Articular chondrocyte of knee joint (primary cell): ENCODE results near the gene LKAAEAR1. TPM values are rescaled to one million over a fixed set of nuclear protein-coding genes. Genes with fewer than 3 reads are reported as not detected.

Experiments
- small RNA-seq: library from RNA; depleted of rRNA; stranded (forward); fragments of <200 nt; gene quantifications from one replicate; pipeline ENCODE3, GENCODE V24; 2012
- total RNA-seq: library from RNA; depleted of rRNA; stranded (reverse); fragments of >200 nt; gene quantifications from 2 replicates; pipeline ENCODE4 v1.2.3, GENCODE V29; 2012

Gene LKAAEAR1, protein sequence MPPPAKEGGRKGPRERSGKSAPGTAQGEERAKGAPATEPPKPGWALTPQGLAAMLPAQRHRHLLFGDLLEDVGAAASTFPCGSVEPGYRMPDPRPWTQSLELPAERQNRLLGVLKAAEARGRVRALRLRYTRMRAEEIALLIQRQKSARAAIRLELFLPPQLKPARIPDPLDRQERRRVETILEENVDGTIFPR
- not detected in 2 replicates for total RNA-seq

DNA sequence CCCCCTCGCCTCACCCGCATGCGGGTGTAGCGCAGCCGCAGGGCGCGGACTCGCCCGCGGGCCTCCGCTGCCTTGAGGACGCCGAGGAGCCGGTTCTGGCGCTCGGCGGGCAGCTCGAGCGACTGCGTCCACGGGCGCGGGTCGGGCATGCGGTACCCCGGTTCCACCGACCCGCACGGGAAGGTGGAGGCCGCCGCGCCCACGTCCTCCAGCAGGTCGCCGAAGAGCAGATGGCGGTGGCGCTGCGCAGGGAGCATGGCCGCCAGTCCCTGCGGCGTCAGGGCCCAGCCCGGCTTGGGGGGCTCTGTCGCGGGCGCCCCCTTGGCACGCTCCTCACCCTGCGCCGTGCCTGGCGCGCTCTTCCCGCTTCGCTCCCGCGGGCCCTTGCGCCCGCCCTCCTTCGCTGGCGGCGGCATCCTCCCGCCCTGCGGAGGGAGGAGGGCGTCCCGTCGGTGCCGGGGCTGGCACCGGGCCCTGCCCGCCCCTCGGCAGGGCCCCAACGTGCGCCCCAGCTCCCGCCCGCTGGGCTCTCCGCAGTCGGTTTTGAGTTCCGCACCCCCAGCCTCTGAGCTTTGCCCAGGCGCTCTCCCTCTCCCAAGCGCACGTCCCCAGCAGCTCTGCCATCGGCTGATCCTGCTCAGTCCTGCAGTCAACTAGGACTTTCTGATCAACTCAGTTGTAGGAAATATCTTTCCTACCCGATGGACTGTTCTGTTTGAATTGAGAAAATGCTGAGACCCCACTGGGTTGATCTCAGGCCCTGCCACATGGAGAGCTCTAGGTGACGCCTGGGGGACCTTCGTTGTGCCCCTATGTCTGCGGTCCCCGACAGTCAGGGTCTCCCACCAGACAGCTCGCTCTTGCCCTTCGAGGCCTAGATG, at the start of gene LKAAEAR1:
Gene LKAAEAR1, minus strand, starts transcription at position 595 of the 881 bp plus-strand sequence. Its CDS starts 179 bp downstream, at position 416.

DNA sequence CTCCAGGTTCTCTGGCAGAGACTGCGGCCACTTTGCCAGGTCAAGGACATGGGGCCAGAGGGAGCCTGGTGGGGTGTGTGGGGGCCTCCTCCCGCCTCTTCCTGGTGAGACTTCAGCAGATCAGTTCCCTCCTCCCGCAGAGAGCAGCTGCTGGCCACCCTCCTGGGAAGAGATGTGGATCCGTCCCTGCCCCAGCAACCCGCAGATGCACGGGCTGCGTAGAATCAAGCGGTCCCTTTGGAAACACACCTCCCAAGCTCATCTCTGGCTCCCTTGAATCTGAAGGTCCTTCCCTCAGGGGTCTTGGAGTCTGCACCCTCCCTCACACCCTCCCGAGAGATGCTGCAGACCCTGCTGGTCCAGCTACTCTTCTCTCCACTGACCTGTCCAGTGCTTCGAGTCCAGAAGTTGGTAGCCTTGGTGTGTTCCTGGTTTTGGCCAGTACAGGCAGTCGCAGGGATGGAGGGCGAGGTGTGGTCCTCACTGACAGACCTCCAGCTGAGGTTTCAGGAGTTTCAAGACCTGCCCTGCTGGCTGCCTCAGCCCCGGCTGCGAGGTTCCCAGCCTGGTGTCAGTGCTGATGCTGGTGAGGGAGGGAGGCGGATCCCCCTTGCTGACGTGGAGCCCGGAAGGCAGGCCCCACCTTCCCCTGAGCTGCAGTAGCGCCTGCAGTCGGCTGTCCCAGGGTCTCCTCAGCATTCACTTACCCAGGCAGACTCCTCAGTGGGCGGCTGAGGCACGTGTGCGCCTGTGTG, 23.0 kb upstream of the LKAAEAR1 start, which contains the start of gene NPBWR2:
Gene NPBWR2, minus strand, starts transcription at position 585 of the 755 bp plus-strand sequence. CDS start 734 bp downstream, outside the sequence.

DNA sequence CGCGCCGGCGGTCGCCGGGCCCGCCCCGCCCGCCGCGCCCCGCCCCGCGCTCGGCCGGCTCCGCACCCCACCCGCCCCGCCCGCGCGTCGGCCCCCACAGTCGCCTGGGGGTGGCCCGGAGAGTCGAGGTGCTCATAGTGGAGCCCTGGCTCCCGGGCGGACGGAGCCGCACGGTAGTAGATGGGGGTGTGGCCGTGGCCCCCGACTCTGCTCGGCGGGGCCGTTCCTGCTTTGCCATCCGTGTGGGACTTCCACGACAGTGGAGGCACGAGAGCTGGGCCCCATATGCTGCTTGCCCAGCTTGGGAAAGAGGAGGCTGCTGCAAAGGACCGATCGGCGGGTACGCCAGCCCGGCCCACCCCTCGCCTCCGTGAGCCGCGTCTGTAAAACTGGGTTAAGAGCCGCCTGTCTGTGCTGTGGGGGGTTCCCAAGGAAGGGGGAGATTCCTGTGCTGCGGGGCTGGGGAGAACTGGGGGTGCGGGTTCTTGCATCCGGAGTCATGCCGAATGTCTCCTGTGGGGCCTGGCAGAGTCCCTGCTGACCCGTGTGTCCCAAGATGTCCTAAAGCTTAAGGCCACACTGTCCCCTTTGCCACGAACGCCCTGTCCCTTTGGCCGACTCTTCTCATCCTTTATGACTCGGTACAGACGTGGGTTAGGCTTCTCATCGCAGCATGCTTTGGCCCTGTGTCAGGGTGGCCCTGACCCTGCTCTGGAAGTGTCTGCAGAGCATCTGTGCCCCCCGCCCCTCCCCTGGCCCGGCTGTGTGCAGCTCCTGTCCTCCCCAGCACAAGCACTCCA, 4.0 kb downstream of the LKAAEAR1 start, which contains the start of gene OPRL1:
Gene OPRL1, plus strand, starts transcription at position 70 of the 800 bp plus-strand sequence. CDS start 12,639 bp downstream, outside the sequence.

DNA sequence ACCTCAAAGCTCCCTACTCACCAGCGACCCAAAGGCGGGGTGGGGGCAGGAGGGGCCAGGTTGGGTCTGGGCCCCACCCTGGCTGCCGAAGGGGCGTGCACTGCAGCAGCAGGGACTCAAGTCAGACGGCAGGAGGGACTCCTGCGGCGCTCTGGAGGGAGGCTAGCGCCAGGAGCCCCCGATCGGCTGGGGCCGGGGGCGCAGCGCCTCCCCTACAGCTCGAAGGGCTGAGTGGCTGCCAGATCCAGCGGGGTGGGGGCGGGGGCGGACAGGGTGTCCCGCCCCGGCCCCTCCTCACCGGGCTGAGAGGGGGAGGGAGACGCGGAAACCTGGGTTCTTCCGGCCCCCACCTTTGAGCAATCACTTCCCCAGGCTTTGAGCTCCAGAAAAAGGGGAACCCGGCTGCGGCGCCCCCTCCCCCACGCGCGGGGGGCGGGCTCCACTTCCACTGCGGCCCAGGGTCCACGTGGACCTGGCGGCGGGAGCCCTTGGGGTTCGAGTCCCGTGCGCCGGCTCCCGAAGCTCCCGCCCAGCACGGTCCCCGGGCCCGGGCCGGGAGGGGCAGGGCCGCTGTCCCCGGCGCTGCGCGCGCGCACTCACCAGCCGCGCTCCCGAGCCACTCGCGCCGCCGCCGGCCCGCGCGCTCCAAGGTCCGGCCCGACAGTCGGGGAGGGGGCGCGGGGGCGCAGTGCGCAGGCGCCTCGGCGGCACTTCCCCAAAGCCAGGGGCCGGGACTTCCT, 4.8 kb downstream of the LKAAEAR1 start, which contains the start of gene RGS19:
Gene RGS19, minus strand, starts transcription at position 246 of the 740 bp plus-strand sequence. CDS start 2,632 bp downstream, outside the sequence.

DNA sequence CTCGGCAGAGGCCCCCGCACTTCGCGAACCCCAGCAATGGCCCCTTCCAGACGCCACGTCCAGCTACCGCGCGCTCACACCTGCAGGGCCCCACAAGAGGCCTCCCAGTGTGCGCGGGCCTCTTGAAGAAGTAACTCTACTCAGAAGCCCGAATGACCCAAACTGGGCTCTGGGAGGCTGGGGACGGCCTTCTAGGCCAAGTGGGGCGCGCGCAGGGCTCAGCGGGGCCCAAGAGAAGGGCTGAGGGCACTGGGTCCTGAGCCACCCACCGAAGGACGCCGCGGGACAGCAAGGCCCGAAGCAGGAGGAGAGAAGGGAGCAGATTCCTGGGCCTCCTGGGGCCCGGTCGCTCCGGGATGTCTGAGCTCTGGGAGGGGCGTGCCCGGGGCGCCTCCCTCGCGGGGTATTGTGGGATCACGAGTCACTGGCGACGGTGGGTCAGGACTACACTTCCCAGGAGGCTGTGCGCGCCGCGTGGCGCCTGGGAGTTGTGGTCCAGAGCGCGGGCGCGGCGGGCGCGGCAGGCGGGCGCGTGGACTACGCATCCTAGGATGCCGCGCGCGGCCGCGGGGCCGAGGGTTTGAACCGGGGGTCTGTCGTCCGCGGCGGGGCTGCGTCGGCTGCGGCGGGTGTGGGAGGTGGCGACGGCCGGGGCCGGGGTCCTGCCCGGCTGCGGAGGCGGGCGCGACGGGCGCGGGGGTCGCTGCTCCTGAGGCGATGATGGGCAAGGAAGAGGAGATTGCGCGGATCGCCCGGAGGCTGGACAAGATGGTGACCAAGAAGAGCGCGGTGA, 21.4 kb downstream of the LKAAEAR1 start, which contains the start of gene TCEA2:
Gene TCEA2, plus strand, starts transcription at position 603 of the 793 bp plus-strand sequence. Its CDS starts 115 bp downstream, at position 718.

DNA sequence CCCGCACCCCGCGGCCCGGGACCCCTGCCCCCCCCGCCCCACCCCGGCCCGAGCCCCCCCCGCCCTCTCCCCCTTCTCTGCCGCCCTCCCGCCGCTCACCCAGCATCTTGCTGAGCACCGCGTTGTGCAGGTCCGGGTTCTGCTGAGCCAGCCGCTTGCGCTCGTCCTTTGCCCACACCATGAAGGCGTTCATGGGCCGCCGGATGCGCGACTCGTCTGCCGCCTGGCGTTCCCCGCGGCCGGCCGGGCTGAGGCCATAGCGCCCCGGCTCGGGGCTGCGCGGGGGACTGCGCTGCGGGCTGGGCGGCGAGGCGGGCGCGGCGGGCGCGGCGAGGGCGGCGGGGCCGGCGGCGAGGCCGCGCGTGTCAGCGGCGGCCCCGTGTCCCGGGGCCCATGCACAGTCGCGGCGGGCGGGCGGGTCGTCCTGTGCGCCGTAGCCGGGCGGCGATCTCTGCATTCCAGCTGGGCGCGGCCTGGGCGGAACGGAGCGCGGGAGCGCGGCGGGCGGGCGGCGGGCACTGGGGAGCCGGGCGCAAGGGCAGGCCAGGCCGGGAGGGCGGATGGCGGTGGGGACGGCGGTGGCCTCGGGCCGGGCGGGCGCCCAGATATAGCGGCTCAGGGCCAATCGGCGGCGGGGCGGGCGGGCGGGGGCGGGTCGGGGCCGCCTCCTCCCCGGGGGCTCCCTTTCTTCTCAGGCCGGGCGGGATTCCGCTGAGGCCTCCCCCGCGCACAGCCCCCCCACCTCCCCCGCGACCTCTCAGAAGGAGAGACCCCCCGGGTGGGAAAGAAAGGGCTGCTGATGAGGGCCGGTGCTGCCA, 34.9 kb downstream of the LKAAEAR1 start, which contains the start of gene SOX18:
Gene SOX18, minus strand, starts transcription at position 580 of the 818 bp plus-strand sequence. Its CDS starts 123 bp downstream, at position 457.

DNA sequence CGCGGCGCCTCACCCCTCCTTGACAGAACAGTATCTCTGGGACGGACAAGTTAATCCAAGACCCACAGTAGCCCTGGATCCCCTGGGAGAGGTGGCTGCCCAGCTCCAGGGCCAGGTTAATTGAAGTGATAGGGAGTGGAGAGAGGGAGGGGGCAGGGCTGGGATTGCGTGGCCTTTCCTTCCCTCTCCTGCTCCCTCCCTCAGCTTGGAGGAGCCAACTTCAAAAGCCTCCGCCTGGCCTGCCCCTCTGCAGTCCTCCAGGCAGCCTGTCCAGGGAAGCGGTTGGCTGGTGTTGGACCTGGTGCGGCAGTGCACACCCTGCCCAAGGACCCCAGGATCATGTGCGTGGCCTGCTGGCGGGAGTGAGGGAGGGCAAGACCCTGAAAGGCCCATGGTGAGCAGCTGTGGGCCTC, 48.3 kb downstream of the LKAAEAR1 start, which contains the start of gene C20orf204:
Gene C20orf204, plus strand, starts transcription at position 250 of the 413 bp plus-strand sequence. Its CDS starts 142 bp downstream, at position 392.

Small RNA genes within 50 kb of the gene (small RNA-seq; reads per million reads assigned to genes)
- gene AL355803.1 (not detected), gene MIR6813 (not detected)

Other genes starting within 250 kb of the LKAAEAR1 start
- gene ABHD16B, start 222.9 kb downstream of the LKAAEAR1 start, total RNA-seq: not detected in 2 replicates
- gene TPD52L2, start 219.1 kb downstream of the LKAAEAR1 start, total RNA-seq: 154 and 159 TPM in 2 replicates
- gene DNAJC5, start 189.3 kb downstream of the LKAAEAR1 start, total RNA-seq: 41.2 and 41.3 TPM in 2 replicates
- gene UCKL1, start 128.0 kb downstream of the LKAAEAR1 start, total RNA-seq: 9.2 and 11.8 TPM in 2 replicates
- gene ZNF512B, start 114.5 kb downstream of the LKAAEAR1 start, total RNA-seq: 9.2 and 10.2 TPM in 2 replicates
- 0.43 and 0.65 TPM in 2 replicates for gene SAMD10, start 104.8 kb downstream of the LKAAEAR1 start, total RNA-seq
- 56.5 and 57.6 TPM in 2 replicates for gene PRPF6, start 103.3 kb downstream of the LKAAEAR1 start, total RNA-seq
- 1.2 and 1.4 TPM in 2 replicates for gene C20orf204, start 48.2 kb downstream of the LKAAEAR1 start, total RNA-seq
- 0.22 TPM in 1 of 2 replicates, not detected in the other for gene SOX18, start 34.8 kb downstream of the LKAAEAR1 start, total RNA-seq
- 17.5 and 20.9 TPM in 2 replicates for gene TCEA2, start 21.2 kb downstream of the LKAAEAR1 start, total RNA-seq
- 7.1 and 8.0 TPM in 2 replicates for gene RGS19, start 4.9 kb downstream of the LKAAEAR1 start, total RNA-seq
- gene OPRL1, start 4.3 kb downstream of the LKAAEAR1 start, total RNA-seq: 0.52 and 0.86 TPM in 2 replicates
- gene NPBWR2, start 23.2 kb upstream of the LKAAEAR1 start, total RNA-seq: not detected in 2 replicates
- not detected in 2 replicates for gene MYT1, start 80.1 kb upstream of the LKAAEAR1 start, total RNA-seq
- gene PCMTD2, start 171.3 kb upstream of the LKAAEAR1 start, total RNA-seq: 44.6 and 52.9 TPM in 2 replicates